NCI-H1417 treated with DMSO at 0.1 percent for 48 hours (cell line): ENCODE results near the gene TMEM95.

ENCODE experiments used
- DNase-seq: peaks from one replicate; lab custom pipeline; 2025; lab: John Stamatoyannopoulos, UW

TMEM95 gene

GRCh38 chr17:7404737-7405349, 49.9 kb downstream of the TMEM95 start:
- no peak for DNase-seq

- DNase-seq: no peak
Measured at GRCh38 chr17:7405350-7406234, 50.6 kb downstream of the TMEM95 start.

GRCh38 chr17:7406235-7406825, 51.4 kb downstream of the TMEM95 start:
- no peak for DNase-seq
